Measurements from ENCODE around the gene SPOCK1.

Gene SPOCK1

GRCh38 chr5:137185193-137185592 lies 313.9 kb downstream of the SPOCK1 start:
- no peak for DNase-seq

GRCh38 chr5:137184734-137185133 lies 314.4 kb downstream of the SPOCK1 start:
- no peak for DNase-seq

- DNase-seq: no peak
These were observed 316.6 kb downstream of the SPOCK1 start for GRCh38 chr5:137182576-137182975.

- DNase-seq: no peak
These were observed 317.5 kb downstream of the SPOCK1 start for GRCh38 chr5:137181667-137182066.

- DNase-seq: no peak
These were observed 319.9 kb downstream of the SPOCK1 start for GRCh38 chr5:137179203-137179602.

GRCh38 chr5:137176609-137177008 lies 322.5 kb downstream of the SPOCK1 start:
- DNase-seq: no peak

- no peak for DNase-seq
These were observed 323.0 kb downstream of the SPOCK1 start for GRCh38 chr5:137176126-137176525.

GRCh38 chr5:137174196-137174595 lies 324.9 kb downstream of the SPOCK1 start:
- no peak for DNase-seq

- DNase-seq: no peak
These were observed 326.9 kb downstream of the SPOCK1 start for GRCh38 chr5:137172258-137172657.

GRCh38 chr5:137167187-137167586 lies 331.9 kb downstream of the SPOCK1 start:
- no peak for DNase-seq

- DNase-seq: no peak
These were observed 334.2 kb downstream of the SPOCK1 start for GRCh38 chr5:137164961-137165360.

- DNase-seq: no peak
These were observed 334.6 kb downstream of the SPOCK1 start for GRCh38 chr5:137164536-137164935.

GRCh38 chr5:137158691-137159090 lies 340.4 kb downstream of the SPOCK1 start:
- DNase-seq: no peak

GRCh38 chr5:137156180-137156579 lies 342.9 kb downstream of the SPOCK1 start:
- DNase-seq: no peak

GRCh38 chr5:137155261-137156000 lies 343.7 kb downstream of the SPOCK1 start:
- DNase-seq: no peak

- no peak for DNase-seq
These were observed 346.5 kb downstream of the SPOCK1 start for GRCh38 chr5:137152616-137153015.

- no peak for DNase-seq
These were observed 350.5 kb downstream of the SPOCK1 start for GRCh38 chr5:137148655-137149054.

- no peak for DNase-seq
These were observed 351.0 kb downstream of the SPOCK1 start for GRCh38 chr5:137148159-137148558.

- DNase-seq: no peak
These were observed 351.8 kb downstream of the SPOCK1 start for GRCh38 chr5:137147346-137147745.

- DNase-seq: no peak
These were observed 352.7 kb downstream of the SPOCK1 start for GRCh38 chr5:137146402-137146890.

- DNase-seq: no peak
These were observed 353.4 kb downstream of the SPOCK1 start for GRCh38 chr5:137145721-137146120.

GRCh38 chr5:137144656-137145055 lies 354.5 kb downstream of the SPOCK1 start:
- DNase-seq: no peak

GRCh38 chr5:137142764-137143605 lies 356.1 kb downstream of the SPOCK1 start:
- DNase-seq: no peak

GRCh38 chr5:137142346-137142745 lies 356.8 kb downstream of the SPOCK1 start:
- no peak for DNase-seq

Data from hematopoietic multipotent progenitor cell treated with erythropoietin and hydrocortisone succinate and interleukin-3 and kit ligand, for 6 days (in vitro differentiated cells).